ENCODE measurements around the gene DIAPH1.

The DIAPH1 gene

GRCh38 chr5:141484310-141484640 lies 134.5 kb downstream of the DIAPH1 start:
- DNase-seq (ENCODE audit: low read depth): no peak

- DNase-seq (ENCODE audit: low read depth): no peak
Observed at GRCh38 chr5:141483902-141484301, 134.9 kb downstream of the DIAPH1 start.

- DNase-seq (ENCODE audit: low read depth): peak; percentile 31
Observed at GRCh38 chr5:141479776-141480175, 139.0 kb downstream of the DIAPH1 start.

DNA sequence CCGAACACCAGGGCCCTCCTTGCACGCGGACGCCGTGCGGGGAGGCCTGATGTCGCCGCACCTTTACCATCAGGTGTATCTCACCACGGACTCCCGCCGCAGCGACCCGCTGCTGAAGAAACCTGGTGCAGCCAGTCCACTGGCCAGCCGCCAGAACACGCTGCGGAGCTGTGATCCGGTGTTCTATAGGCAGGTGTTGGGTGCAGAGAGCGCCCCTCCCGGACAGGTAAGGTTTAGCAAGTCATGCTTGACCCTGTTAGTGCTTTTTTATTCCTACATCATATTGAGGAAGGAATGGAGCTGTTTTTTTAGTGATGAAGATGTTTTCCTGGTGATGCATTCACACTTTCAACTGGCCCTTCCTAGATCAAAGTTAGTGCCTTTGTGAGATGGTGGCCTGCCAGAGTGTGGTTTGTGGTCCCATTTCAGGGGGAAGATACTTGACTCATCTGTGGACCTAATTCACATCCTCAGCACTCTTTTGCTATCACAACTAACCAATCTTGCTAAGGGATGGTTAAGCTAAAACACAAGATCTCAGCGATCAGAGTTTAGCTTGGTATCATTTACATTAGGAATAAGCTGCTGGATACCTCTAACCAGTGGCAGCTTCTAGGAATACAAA lies 140.4 kb downstream of the DIAPH1 start:
- DNase-seq (ENCODE audit: low read depth): no peak

DNA sequence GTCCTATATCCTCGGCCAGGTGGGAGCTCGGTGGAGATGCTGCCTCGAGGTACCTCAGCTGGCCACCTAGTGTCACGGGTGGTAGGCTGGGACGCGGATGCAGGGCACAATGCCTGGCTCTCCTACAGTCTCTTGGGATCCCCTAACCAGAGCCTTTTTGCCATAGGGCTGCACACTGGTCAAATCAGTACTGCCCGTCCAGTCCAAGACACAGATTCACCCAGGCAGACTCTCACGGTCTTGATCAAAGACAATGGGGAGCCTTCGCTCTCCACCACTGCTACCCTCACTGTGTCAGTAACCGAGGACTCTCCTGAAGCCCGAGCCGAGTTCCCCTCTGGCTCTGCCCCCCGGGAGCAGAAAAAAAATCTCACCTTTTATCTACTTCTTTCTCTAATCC lies 141.0 kb downstream of the DIAPH1 start:
- no peak for DNase-seq (ENCODE audit: low read depth)

DNA sequence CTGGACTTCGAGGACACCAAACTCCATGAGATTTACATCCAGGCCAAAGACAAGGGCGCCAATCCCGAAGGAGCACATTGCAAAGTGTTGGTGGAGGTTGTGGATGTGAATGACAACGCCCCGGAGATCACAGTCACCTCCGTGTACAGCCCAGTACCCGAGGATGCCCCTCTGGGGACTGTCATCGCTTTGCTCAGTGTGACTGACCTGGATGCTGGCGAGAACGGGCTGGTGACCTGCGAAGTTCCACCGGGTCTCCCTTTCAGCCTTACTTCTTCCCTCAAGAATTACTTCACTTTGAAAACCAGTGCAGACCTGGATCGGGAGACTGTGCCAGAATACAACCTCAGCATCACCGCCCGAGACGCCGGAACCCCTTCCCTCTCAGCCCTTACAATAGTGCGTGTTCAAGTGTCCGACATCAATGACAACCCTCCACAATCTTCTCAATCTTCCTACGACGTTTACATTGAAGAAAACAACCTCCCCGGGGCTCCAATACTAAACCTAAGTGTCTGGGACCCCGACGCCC lies 141.7 kb downstream of the DIAPH1 start:
- no peak for DNase-seq (ENCODE audit: low read depth)

DNA sequence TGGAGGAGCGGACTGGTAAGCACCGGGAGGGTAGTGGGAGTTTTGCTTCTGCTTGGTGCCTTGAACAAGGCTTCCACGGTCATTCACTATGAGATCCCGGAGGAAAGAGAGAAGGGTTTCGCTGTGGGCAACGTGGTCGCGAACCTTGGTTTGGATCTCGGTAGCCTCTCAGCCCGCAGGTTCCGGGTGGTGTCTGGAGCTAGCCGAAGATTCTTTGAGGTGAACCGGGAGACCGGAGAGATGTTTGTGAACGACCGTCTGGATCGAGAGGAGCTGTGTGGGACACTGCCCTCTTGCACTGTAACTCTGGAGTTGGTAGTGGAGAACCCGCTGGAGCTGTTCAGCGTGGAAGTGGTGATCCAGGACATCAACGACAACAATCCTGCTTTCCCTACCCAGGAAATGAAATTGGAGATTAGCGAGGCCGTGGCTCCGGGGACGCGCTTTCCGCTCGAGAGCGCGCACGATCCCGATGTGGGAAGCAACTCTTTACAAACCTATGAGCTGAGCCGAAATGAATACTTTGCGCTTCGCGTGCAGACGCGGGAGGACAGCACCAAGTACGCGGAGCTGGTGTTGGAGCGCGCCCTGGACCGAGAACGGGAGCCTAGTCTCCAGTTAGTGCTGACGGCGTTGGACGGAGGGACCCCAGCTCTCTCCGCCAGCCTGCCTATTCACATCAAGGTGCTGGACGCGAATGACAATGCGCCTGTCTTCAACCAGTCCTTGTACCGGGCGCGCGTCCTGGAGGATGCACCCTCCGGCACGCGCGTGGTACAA lies 142.5 kb downstream of the DIAPH1 start:
- peak; percentile 73 for DNase-seq (ENCODE audit: low read depth)

- DNase-seq (ENCODE audit: low read depth): peak; percentile 91
Observed at GRCh38 chr5:141475625-141476131, 143.1 kb downstream of the DIAPH1 start, which contains the start of gene PCDHGC3. Gene PCDHGC3 (plus strand): TSS chr5:141475966. CDS start chr5:141476117, 151 bp downstream.

DNA sequence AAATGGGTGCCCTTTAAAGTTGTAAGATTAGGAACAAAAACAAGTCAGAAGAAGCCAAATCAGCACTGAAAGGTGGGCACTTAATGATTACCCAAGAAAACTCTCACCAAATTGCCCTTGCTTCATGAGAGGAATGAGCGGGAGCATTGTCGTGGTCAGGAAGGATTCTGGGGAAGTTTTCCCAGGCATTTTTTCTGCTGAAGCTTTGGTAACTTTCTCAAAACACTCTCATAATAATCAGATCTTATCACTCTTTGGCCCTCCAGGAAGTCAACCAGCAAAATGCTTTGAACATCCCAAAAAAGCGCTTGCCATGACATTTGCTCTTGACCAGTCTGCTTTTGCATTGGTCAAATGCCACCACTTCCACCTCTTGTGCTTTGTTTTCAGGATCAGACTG lies 153.4 kb downstream of the DIAPH1 start:
- DNase-seq (ENCODE audit: low read depth): peak; percentile 61
